K562 (cell line): Measurements from ENCODE around the gene NUCKS1. TPM values are rescaled to one million over a fixed set of nuclear protein-coding genes. Genes with fewer than 3 reads are reported as not detected.

Source experiments
- ATAC-seq: fragments of 200-7000 bp; cut with Tn5 transposase; 3 replicates; pipeline ENCODE4 v1.9.1; 2020; ENCODE audit warnings: moderate library complexity
- BruUV-seq: library from RNA; stranded (reverse); fragments of 400-500 nt; replicated peaks from 2 replicates; lab custom pipeline; 2021; lab: Mats Ljungman, UMichigan
- CTCF ChIA-PET: fragments of 300-600 bp; formaldehyde crosslinking; extraction: SDS; loops from one replicate; lab custom pipeline; 2021; ENCODE audit warnings: low intra/inter-chr PET ratio; lab: Yijun Ruan, JAX
- POLR2A ChIA-PET: fragments of 300-600, 350-650 bp; sonication (Branson Sonifier 250); formaldehyde crosslinking; extraction: SDS; loops from one replicate; lab custom pipeline; 2021; ENCODE audit warnings: antibody characterized with exemption, inconsistent platforms; lab: Yijun Ruan, JAX
- DNase-seq, 4 experiments: peaks; one replicate each; pipeline versions ENCODE4 v3.0.0 to v3.0.0-alpha.2; 2011 to 2018; ENCODE audit warnings: low spot score in 3 of 4, mixed read lengths in 3 of 4; ENCODE audit errors: extremely low read depth in 1 of 4
- FAIRE-seq: peaks from 2 replicates; lab custom pipeline; 2011; peaks lifted over from hg19 to GRCh38; lab: Jason Lieb, UNC
- H2AFZ ChIP-seq: 2 replicates; pipeline ENCODE4 v1.6.0; 2011; ENCODE audit warnings: low read depth, low read length, control low read depth, inconsistent platforms
- H3K27ac ChIP-seq: fragments of 200-600 bp; 3 replicates; pipeline ENCODE4 v1.8.0; 2011; ENCODE audit warnings: low read depth, mild to moderate bottlenecking, control low read depth, inconsistent platforms, low read length, moderate library complexity, mixed read lengths; ENCODE audit errors: extremely low read depth
- H3K27me3 ChIP-seq, 2 experiments: fragments of 300-600 bp in 1 of 2; 2 replicates in 1 of 2; 3 replicates in 1 of 2; pipeline versions ENCODE4 v1.6.0 to v1.8.0; 2011; ENCODE audit warnings: inconsistent platforms in 2 of 2, low read length in 2 of 2, mild to moderate bottlenecking in 1 of 2, mixed read lengths in 1 of 2, moderate library complexity in 1 of 2; ENCODE audit not compliant: control insufficient read depth in 2 of 2, insufficient read depth in 2 of 2
- H3K36me3 ChIP-seq: fragments of 300-600 bp; 3 replicates; pipeline ENCODE4 v1.8.0; 2011; ENCODE audit warnings: mild to moderate bottlenecking, low read length, inconsistent platforms; ENCODE audit not compliant: control insufficient read depth, insufficient read depth
- H3K4me1 ChIP-seq, 2 experiments: fragments of 200-600 bp in 1 of 2; replicated peaks in 1 of 2; 2 replicates in 1 of 2; 3 replicates in 1 of 2; pipeline versions ENCODE4 v1.5.1 to v1.8.0; 2011; ENCODE audit warnings: inconsistent platforms in 2 of 2, low read length in 2 of 2, mild to moderate bottlenecking in 1 of 2, mixed read lengths in 1 of 2, moderate library complexity in 1 of 2; ENCODE audit not compliant: control insufficient read depth in 2 of 2, insufficient read depth in 2 of 2
- H3K4me2 ChIP-seq: 2 replicates; pipeline ENCODE4 v1.6.1; 2011; ENCODE audit warnings: low read length, control low read depth, inconsistent platforms, mixed read lengths; ENCODE audit not compliant: insufficient read depth
- H3K4me3 ChIP-seq: fragments of 200-600 bp; sonication (generic), shearing (Covaris generic); 2 replicates; pipeline ENCODE4 v1.5.1; 2016; ENCODE audit warnings: control low read depth, inconsistent platforms
- H3K79me2 ChIP-seq: fragments of 200-600 bp; 3 replicates; pipeline ENCODE4 v1.8.0; 2011; ENCODE audit warnings: low read length, inconsistent platforms; ENCODE audit not compliant: control insufficient read depth, insufficient read depth
- H3K9ac ChIP-seq, 2 experiments: 2 replicates each; pipeline versions ENCODE4 v1.6.0 to v1.6.1; 2011; ENCODE audit warnings: low read depth in 2 of 2, low read length in 2 of 2, control low read depth in 1 of 2, inconsistent platforms in 1 of 2, mild to moderate bottlenecking in 1 of 2, mixed read lengths in 1 of 2; ENCODE audit not compliant: insufficient read depth in 1 of 2
- H3K9me1 ChIP-seq: one replicate; pipeline ENCODE4 v1.6.0; 2011; ENCODE audit warnings: inconsistent platforms, mild to moderate bottlenecking, low read length, moderate library complexity; ENCODE audit not compliant: control insufficient read depth, insufficient read depth
- H3K9me3 ChIP-seq: replicated peaks from 2 replicates; pipeline ENCODE4 v1.5.1; 2011; ENCODE audit warnings: low read depth, low read length, inconsistent platforms; ENCODE audit not compliant: control insufficient read depth, insufficient read depth
- H4K20me1 ChIP-seq: replicated peaks from 2 replicates; pipeline ENCODE4 v1.6.1; 2011; ENCODE audit warnings: low read length, inconsistent platforms, mixed read lengths; ENCODE audit not compliant: control insufficient read depth, insufficient read depth
- C11orf30 ChIP-seq: fragments of 450-650 bp; IDR thresholded peaks from 2 replicates; pipeline ENCODE4 v1.6.1; 2016; ENCODE audit warnings: low read depth, mild to moderate bottlenecking
- ESRRB ChIP-seq: fragments of 250-450 bp; sonication (Bioruptor Pico); IDR thresholded peaks from 2 replicates; pipeline ENCODE4 v1.5.0; 2020; ENCODE audit warnings: mild to moderate bottlenecking, moderate library complexity, borderline replicate concordance
- MYC ChIP-seq, 2 experiments: fragments of 250-450 bp in 1 of 2; sonication (Bioruptor Pico) in 1 of 2; IDR thresholded peaks; 2 replicates each; pipeline versions ENCODE4 v1.5.1 to v1.6.1; 2012 to 2021; ENCODE audit warnings: low read depth in 2 of 2, borderline replicate concordance in 1 of 2, improper control_type of control experiment in 1 of 2, low read length in 1 of 2, mild to moderate bottlenecking in 1 of 2, moderate library complexity in 1 of 2
- MYNN ChIP-seq, 2 experiments: sonication (generic); formaldehyde crosslinking in 1 of 2; IDR thresholded peaks; 2 replicates each; pipeline versions ENCODE4 v1.5.0 to v1.6.1; 2016 to 2020; ENCODE audit warnings: antibody characterized with exemption in 1 of 2, missing genetic modification reagents in 1 of 2
- WGBS: fragments of 100-300 bp; shearing (Covaris generic); methylation state at CpG from one replicate; pipeline ENCODE4 v1.1.6; 2016; ENCODE audit warnings: low coverage, mixed read lengths; ENCODE audit not compliant: insufficient coverage; ENCODE audit errors: missing lambda C conversion rate; 5-methylcytosine and 5-hydroxymethylcytosine counted together
- in situ Hi-C: fragments of 300-500 bp; cut with MboI; formaldehyde crosslinking; loops from 4 replicates; pipeline ENCODE4 v1.15.0; 2018; ENCODE audit warnings: inconsistent platforms, mixed read lengths
- intact Hi-C: fragments of 100-400 bp; cut with micrococcal nuclease; formaldehyde crosslinking; loops from 2 replicates; pipeline ENCODE4 v1.14.2; 2022
- polyA plus RNA-seq, 8 experiments: library from polyadenylated mRNA; depleted of rRNA in 4 of 8; stranded (reverse) in 5 of 8; unstranded in 3 of 8; fragments of >200 nt; fragmentation: Nextera tagmentation in 2 of 8; fragmentation: Illumina TruSeq in 1 of 8; extraction: Ambion mirVana in 2 of 8; extraction: Trizol in 1 of 8; gene quantifications; 2 replicates each; pipeline versions ENCODE4 v1.2.1 to v1.2.3, GENCODE V29; 2011 to 2014; ENCODE audit warnings: inconsistent platforms in 1 of 8, missing spikeins in 1 of 8
- total RNA-seq, 7 experiments: library from RNA; depleted of rRNA in 6 of 7; stranded (reverse); fragments of >200 nt in 6 of 7; fragmentation: Illumina TruSeq in 2 of 7; extraction: Trizol in 2 of 7; gene quantifications; 2 replicates each; pipeline versions ENCODE4 v1.2.1 to v1.2.3, GENCODE V29; 2011 to 2021; ENCODE audit warnings: low replicate concordance in 1 of 7

NUCKS1 gene
- total and polyA plus RNA-seq, 9 of the 15 experiments (the other 6 are each of a cell fraction or from before 2014, with no cell fraction given) = 66.7 to 244 (median 149) TPM

GRCh38 chr1:205794011-205794730, 44.2 kb upstream of the NUCKS1 start:
- CTCF ChIA-PET = no interaction called here
- peaks cover 6% of the 10 kb centered on the region; the same call in 1 of the 2 replicates for H4K20me1 ChIP-seq
- no peaks in the 10 kb centered on the region for H3K9me1 ChIP-seq
- H3K9ac ChIP-seq = no peak overlapping the region
- no peak overlapping the region for H3K27ac ChIP-seq
- H3K4me1 ChIP-seq = peaks cover 0 to 7% of the 10 kb centered on the region in 2 experiments; a peak in 3 of 5 replicates
- TF ChIP-seq ESRRB (CRISPR knock-in tag) (no peak), MYC (IDR thresholded peaks at IDR 0.05; ENCODE audit: low read depth, low read length) (no peak), MYC (CRISPR knock-in tag; IDR thresholded peaks at IDR 0.05; ENCODE audit: borderline replicate concordance, low read depth) (no peak), MYNN (IDR thresholded peaks at IDR 0.05) (no peak), MYNN (CRISPR knock-in tag; IDR thresholded peaks at IDR 0.05) (no peak), C11orf30 (no peak)
- TF ChIP-seq, all 486 proteins: peak for 0
- H3K4me2 ChIP-seq = no peak overlapping the region
- H3K36me3 ChIP-seq = peaks cover 70% of the 10 kb centered on the region
- H3K9me3 ChIP-seq = no peaks in the 10 kb centered on the region
- no TSS peak for BruUV-seq
- H3K27me3 ChIP-seq = no peaks in the 10 kb centered on the region
- in situ Hi-C loops (loop anchor here (5.0 kb wide), 2 partner anchors 133 to 318 kb away; no protein-coding TSS in a partner anchor), intact Hi-C loops (no loop called here)
- 58% methylated on average over 5 of the region's 5 CpGs for WGBS
- POLR2A ChIA-PET = interaction anchor here (0.6 to 4.0 kb wide), 5 partner anchors 11 to 932 kb away, joined by 3 to 20 read pairs (median 3); no protein-coding TSS in a partner anchor
- no peak overlapping the region for H2AFZ ChIP-seq
- no peak for DNase-seq
- H3K79me2 ChIP-seq = no peaks in the 10 kb centered on the region
- ATAC-seq = no peak
- FAIRE-seq = no peak
- no peak overlapping the region for H3K4me3 ChIP-seq
